ENCODE data around the gene PDE4D. TPM values are rescaled to one million over a fixed set of nuclear protein-coding genes. Genes with fewer than 3 reads are reported as not detected.
A peak's percentile ranks its signal among the peaks of the same experiment; 100 is the strongest.

The PDE4D gene
- total RNA-seq, 1 donor from 2014 or later: 2.3 TPM

- H3K79me2 ChIP-seq (ENCODE audit: low read depth): no peaks in the 10 kb centered on the region
- no peak overlapping the region for H3K4me2 ChIP-seq
- no peak overlapping the region for H3K9ac ChIP-seq
- no peak overlapping the region for H2AFZ ChIP-seq (replicated peaks)
- H4K20me1 ChIP-seq (ENCODE audit: low read depth): no peaks in the 10 kb centered on the region
- Mint-ChIP-seq H3K27me3 (ENCODE audit: insufficient read depth, low read depth) (no peaks in the 10 kb centered on the region), H3K4me3 (no peak overlapping the region), H3K4me1 (no peaks in the 10 kb centered on the region), H3K36me3 (no peaks in the 10 kb centered on the region), H3K9me3 (peaks cover 2% of the 10 kb centered on the region), H3K27ac (no peak overlapping the region)
- no peaks in the 10 kb centered on the region for H3K27me3 ChIP-seq
- H3K36me3 ChIP-seq: no peaks in the 10 kb centered on the region
- no peak overlapping the region for H3K4me3 ChIP-seq
- no peak overlapping the region for H3K27ac ChIP-seq
- H3F3A ChIP-seq (ENCODE audit: low read depth): no peaks in the 10 kb centered on the region
- TF ChIP-seq CTCF (IDR thresholded peaks at IDR 0.05): no peak
- TF ChIP-seq EZH2 (IDR thresholded peaks at IDR 0.05): no peak
- no peak for TF ChIP-seq EZH2phosphoT487 (IDR thresholded peaks at IDR 0.05)
- DNase-seq (ENCODE audit: low spot score): no peak
- H3K4me1 ChIP-seq: no peaks in the 10 kb centered on the region
- no peaks in the 10 kb centered on the region for H3K9me3 ChIP-seq (ENCODE audit: low read depth)
Measured at GRCh38 chr5:59393585-59394420, 499.7 kb downstream of the PDE4D start.

GRCh38 chr5:59391576-59391975 is 501.9 kb downstream of the PDE4D start:
- Mint-ChIP-seq H3K27ac (no peak overlapping the region), H3K27me3 (ENCODE audit: insufficient read depth, low read depth) (no peaks in the 10 kb centered on the region), H3K4me1 (no peaks in the 10 kb centered on the region), H3K36me3 (no peaks in the 10 kb centered on the region), H3K9me3 (peaks cover 2% of the 10 kb centered on the region), H3K4me3 (no peak overlapping the region)
- Histone ChIP-seq H3F3A (ENCODE audit: low read depth) (no peaks in the 10 kb centered on the region), H3K79me2 (ENCODE audit: low read depth) (no peaks in the 10 kb centered on the region), H3K4me2 (no peak overlapping the region), H3K9ac (no peak overlapping the region), H3K4me1 (no peaks in the 10 kb centered on the region), H3K4me3 (no peak overlapping the region), H3K27me3 (no peaks in the 10 kb centered on the region), H3K27ac (no peak overlapping the region), H2AFZ (replicated peaks) (no peak overlapping the region), H3K9me3 (ENCODE audit: low read depth) (no peaks in the 10 kb centered on the region), H4K20me1 (ENCODE audit: low read depth) (no peaks in the 10 kb centered on the region), H3K36me3 (no peaks in the 10 kb centered on the region)
- no peak for TF ChIP-seq CTCF (IDR thresholded peaks at IDR 0.05)
- no peak for DNase-seq (ENCODE audit: low spot score)

- H3K27ac Mint-ChIP-seq: no peak overlapping the region
- H3F3A ChIP-seq (ENCODE audit: low read depth): no peaks in the 10 kb centered on the region
- no peaks in the 10 kb centered on the region for H3K27me3 Mint-ChIP-seq (ENCODE audit: insufficient read depth, low read depth)
- H3K27me3 ChIP-seq: no peaks in the 10 kb centered on the region
- H3K4me3 Mint-ChIP-seq: no peak overlapping the region
- H2AFZ ChIP-seq (replicated peaks): peak overlapping the region; percentile 52
- no peaks in the 10 kb centered on the region for H3K36me3 ChIP-seq
- no peak for DNase-seq (ENCODE audit: low spot score)
- no peaks in the 10 kb centered on the region for H3K4me1 Mint-ChIP-seq
- no peak overlapping the region for H3K4me3 ChIP-seq
- H3K9me3 ChIP-seq (ENCODE audit: low read depth): no peaks in the 10 kb centered on the region
- H3K27ac ChIP-seq: no peak overlapping the region
- H3K9me3 Mint-ChIP-seq: peaks cover 2% of the 10 kb centered on the region
- no peaks in the 10 kb centered on the region for H4K20me1 ChIP-seq (ENCODE audit: low read depth)
- no peaks in the 10 kb centered on the region for H3K79me2 ChIP-seq (ENCODE audit: low read depth)
- no peak overlapping the region for H3K9ac ChIP-seq
- no peak overlapping the region for H3K4me2 ChIP-seq
- no peaks in the 10 kb centered on the region for H3K36me3 Mint-ChIP-seq
- TF ChIP-seq CTCF (IDR thresholded peaks at IDR 0.05): no peak
- TF ChIP-seq EZH2phosphoT487 (IDR thresholded peaks at IDR 0.05): no peak
- H3K4me1 ChIP-seq: no peaks in the 10 kb centered on the region
Measured at GRCh38 chr5:59390989-59391388, 502.5 kb downstream of the PDE4D start.

Data from neural progenitor cell (in vitro differentiated cells).